Liver (tissue), 9 donors: ENCODE measurements around the gene PPP1R10. TPM values are rescaled to one million over a fixed set of nuclear protein-coding genes. Genes with fewer than 3 reads are reported as not detected.
"Not testable (repeated sequence)": the region's sequence is repeated elsewhere in the genome, so short reads cannot be mapped to it uniquely, and the experiment has no call there.

Experiments
- DNase-seq: peaks from one replicate; pipeline ENCODE4 v3.0.0-alpha.2; 2017; ENCODE audit warnings: low spot score
- H3K27ac ChIP-seq, 2 donors: one replicate each; pipeline ENCODE4 v1.7.0; 2013; ENCODE audit warnings: inconsistent platforms in 2 of 2, low read length in 2 of 2, control low read depth in 1 of 2, low read depth in 1 of 2, mild to moderate bottlenecking in 1 of 2
- H3K27me3 ChIP-seq, 4 donors: one replicate each; pipeline versions ENCODE4 v1.6.1 to v1.7.0; 2013; ENCODE audit warnings: low read length in 3 of 4, inconsistent platforms in 1 of 4, mild to moderate bottlenecking in 1 of 4, moderate library complexity in 1 of 4; ENCODE audit not compliant: control insufficient read depth in 4 of 4, insufficient read depth in 4 of 4
- H3K36me3 ChIP-seq, 4 donors: one replicate each; pipeline versions ENCODE4 v1.6.1 to v1.7.0; 2013; ENCODE audit warnings: low read length in 3 of 4, mild to moderate bottlenecking in 3 of 4, low read depth in 1 of 4, moderate library complexity in 1 of 4; ENCODE audit not compliant: control insufficient read depth in 4 of 4, insufficient read depth in 3 of 4
- H3K4me1 ChIP-seq, 4 donors: one replicate each; pipeline versions ENCODE4 v1.6.1 to v1.7.0; 2013; ENCODE audit warnings: low read length in 3 of 4, mild to moderate bottlenecking in 3 of 4, moderate library complexity in 1 of 4; ENCODE audit not compliant: control insufficient read depth in 4 of 4, insufficient read depth in 4 of 4
- H3K4me3 ChIP-seq, 3 donors: one replicate each; pipeline versions ENCODE4 v1.6.1 to v1.7.0; 2013; ENCODE audit warnings: low read length in 3 of 3, control low read depth in 1 of 3, low read depth in 1 of 3, mild to moderate bottlenecking in 1 of 3
- H3K9ac ChIP-seq, 2 donors: one replicate each; pipeline ENCODE4 v1.7.0; 2013; ENCODE audit warnings: low read length in 2 of 2, mild to moderate bottlenecking in 2 of 2, moderate library complexity in 2 of 2, control low read depth in 1 of 2, low read depth in 1 of 2
- H3K9me3 ChIP-seq, 4 donors: one replicate each; pipeline versions ENCODE4 v1.6.1 to v1.7.0; 2013; ENCODE audit warnings: low read length in 3 of 4; ENCODE audit not compliant: control insufficient read depth in 4 of 4
- EGR1 ChIP-seq, 2 donors: IDR thresholded peaks; 2 replicates each; pipeline ENCODE4 v1.6.1; 2016 to 2018; ENCODE audit warnings: antibody characterized with exemption in 2 of 2, low read depth in 2 of 2
- FOXA1 ChIP-seq: IDR thresholded peaks from 2 replicates; pipeline ENCODE4 v1.6.1; 2016; ENCODE audit warnings: antibody characterized with exemption
- FOXA2 ChIP-seq: IDR thresholded peaks from 2 replicates; pipeline ENCODE4 v1.6.1; 2016; ENCODE audit warnings: antibody characterized with exemption
- GABPA ChIP-seq, 2 donors: IDR thresholded peaks in 1 of 2; conservative IDR thresholded peaks in 1 of 2; 2 replicates each; pipeline ENCODE4 v1.6.1; 2016; ENCODE audit warnings: antibody characterized with exemption in 2 of 2, mild to moderate bottlenecking in 1 of 2, moderate library complexity in 1 of 2
- HNF4A ChIP-seq, 2 donors: conservative IDR thresholded peaks; 2 replicates each; pipeline ENCODE4 v1.6.1; 2016; ENCODE audit warnings: antibody characterized with exemption in 2 of 2, mild to moderate bottlenecking in 2 of 2
- HNF4G ChIP-seq: IDR thresholded peaks from 2 replicates; pipeline ENCODE4 v1.6.1; 2016; ENCODE audit warnings: antibody characterized with exemption
- JUND ChIP-seq, 2 donors: IDR thresholded peaks; 2 replicates each; pipeline ENCODE4 v1.6.1; 2016; ENCODE audit warnings: antibody characterized with exemption in 2 of 2
- NR2F2 ChIP-seq: IDR thresholded peaks from 2 replicates; pipeline ENCODE4 v1.6.1; 2016; ENCODE audit warnings: antibody characterized with exemption
- RAD21 ChIP-seq, 2 donors: IDR thresholded peaks; 2 replicates each; pipeline ENCODE4 v1.6.1; 2016; ENCODE audit warnings: antibody characterized with exemption in 2 of 2, mild to moderate bottlenecking in 2 of 2
- REST ChIP-seq: IDR thresholded peaks from 2 replicates; pipeline ENCODE4 v1.6.1; 2016; ENCODE audit warnings: antibody characterized with exemption, mild to moderate bottlenecking
- RXRA ChIP-seq, 2 donors: IDR thresholded peaks; 2 replicates each; pipeline ENCODE4 v1.6.1; 2017 to 2018; ENCODE audit warnings: antibody characterized with exemption in 2 of 2, mild to moderate bottlenecking in 1 of 2
- SP1 ChIP-seq: IDR thresholded peaks from 2 replicates; pipeline ENCODE4 v1.6.1; 2018; ENCODE audit warnings: antibody characterized with exemption, mild to moderate bottlenecking
- TAF1 ChIP-seq: conservative IDR thresholded peaks from 2 replicates; pipeline ENCODE4 v1.6.1; 2016; ENCODE audit warnings: antibody characterized with exemption, mild to moderate bottlenecking
- YY1 ChIP-seq: IDR thresholded peaks from 2 replicates; pipeline ENCODE4 v1.6.1; 2016; ENCODE audit warnings: antibody characterized with exemption, mild to moderate bottlenecking
- ZBTB33 ChIP-seq: IDR thresholded peaks from 2 replicates; pipeline ENCODE4 v1.6.1; 2016; ENCODE audit warnings: antibody characterized with exemption
- WGBS: extraction: QIAGEN DNeasy Blood & Tissue Kit; methylation state at CpG from one replicate; pipeline ENCODE4 v1.1.7; 2013; 5-methylcytosine and 5-hydroxymethylcytosine counted together
- polyA plus RNA-seq, 2 donors: library from polyadenylated mRNA; stranded (reverse) in 1 of 2; unstranded in 1 of 2; fragments of 200-250 nt in 1 of 2; fragments of >200 nt in 1 of 2; fragmentation: Nextera tagmentation in 1 of 2; extraction: Ambion mirVana in 1 of 2; gene quantifications; one replicate each; pipeline versions ENCODE4 v1.2.1 to v1.2.3, GENCODE V29; 2013 to 2015
- total RNA-seq, 2 donors: library from RNA; depleted of rRNA; stranded (reverse); fragments of >200 nt; gene quantifications; one replicate each; pipeline ENCODE4 v1.2.3, GENCODE V29; 2014
- TF ChIP-seq, protein P1 (sequence below): fragments of 150-350 bp; IDR thresholded peaks from 2 replicates; pipeline ENCODE4 v1.5.1; 2017; ENCODE audit warnings: improper control_type of control experiment, low read depth, low read length; ENCODE audit not compliant: missing input control
- TF ChIP-seq, protein P2 (sequence below): IDR thresholded peaks from 2 replicates; pipeline ENCODE4 v1.6.1; 2016; ENCODE audit warnings: antibody characterized with exemption
- TF ChIP-seq, protein P3 (sequence below): IDR thresholded peaks from 2 replicates; pipeline ENCODE4 v1.6.1; 2016; ENCODE audit warnings: antibody characterized with exemption
- donor health status: healthy.
- donor health status: healthy.
- donor health status: healthy.
- donor health status: healthy.
- donor health status: healthy.

The PPP1R10 gene
- total RNA-seq (10 to 100 TPM; 11.1 to 21.1 TPM), polyA plus RNA-seq (10 to 100 TPM; 14.1 to 14.2 TPM)

- Histone ChIP-seq H3K36me3 (peaks cover 4 to 19% (median 15%) of the 10 kb centered on the region in 4 donors), H3K4me1 (peaks cover 2 to 23% (median 14%) of the 10 kb centered on the region in 4 donors), H3K9me3 (no peaks in the 10 kb centered on the region), H3K4me3 (peak within 1 kb of the TSS; percentile 90 to 97 (median 96)), H3K27ac (peak within 1 kb of the TSS; percentile 87 to 95), H3K9ac (peak within 1 kb of the TSS; percentile 99 to 100), H3K27me3 (no peaks in the 10 kb centered on the region)
- peak; percentile 100 for TF ChIP-seq TAF1
- TF ChIP-seq FOXA1, result no peak
- peak; percentile 97 for TF ChIP-seq REST
- TF ChIP-seq RXRA (IDR thresholded peaks at IDR 0.05), result no peak
- TF ChIP-seq, protein P1, sequence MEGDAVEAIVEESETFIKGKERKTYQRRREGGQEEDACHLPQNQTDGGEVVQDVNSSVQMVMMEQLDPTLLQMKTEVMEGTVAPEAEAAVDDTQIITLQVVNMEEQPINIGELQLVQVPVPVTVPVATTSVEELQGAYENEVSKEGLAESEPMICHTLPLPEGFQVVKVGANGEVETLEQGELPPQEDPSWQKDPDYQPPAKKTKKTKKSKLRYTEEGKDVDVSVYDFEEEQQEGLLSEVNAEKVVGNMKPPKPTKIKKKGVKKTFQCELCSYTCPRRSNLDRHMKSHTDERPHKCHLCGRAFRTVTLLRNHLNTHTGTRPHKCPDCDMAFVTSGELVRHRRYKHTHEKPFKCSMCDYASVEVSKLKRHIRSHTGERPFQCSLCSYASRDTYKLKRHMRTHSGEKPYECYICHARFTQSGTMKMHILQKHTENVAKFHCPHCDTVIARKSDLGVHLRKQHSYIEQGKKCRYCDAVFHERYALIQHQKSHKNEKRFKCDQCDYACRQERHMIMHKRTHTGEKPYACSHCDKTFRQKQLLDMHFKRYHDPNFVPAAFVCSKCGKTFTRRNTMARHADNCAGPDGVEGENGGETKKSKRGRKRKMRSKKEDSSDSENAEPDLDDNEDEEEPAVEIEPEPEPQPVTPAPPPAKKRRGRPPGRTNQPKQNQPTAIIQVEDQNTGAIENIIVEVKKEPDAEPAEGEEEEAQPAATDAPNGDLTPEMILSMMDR, result no peak
- TF ChIP-seq GABPA (IDR thresholded peaks at IDR 0.05 in 1 of 2, conservative IDR thresholded peaks at IDR 0.05 in 1 of 2), result peak; percentile 88 to 97
- TF ChIP-seq, protein P2, sequence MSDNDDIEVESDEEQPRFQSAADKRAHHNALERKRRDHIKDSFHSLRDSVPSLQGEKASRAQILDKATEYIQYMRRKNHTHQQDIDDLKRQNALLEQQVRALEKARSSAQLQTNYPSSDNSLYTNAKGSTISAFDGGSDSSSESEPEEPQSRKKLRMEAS, result no peak
- TF ChIP-seq HNF4A (conservative IDR thresholded peaks at IDR 0.05), result no peak
- peak; percentile 94 for TF ChIP-seq YY1
- TF ChIP-seq EGR1 (IDR thresholded peaks at IDR 0.05; ENCODE audit: low read depth in 2 of 2), result no peak
- TF ChIP-seq ZBTB33, result peak; percentile 99
- TF ChIP-seq NR2F2, result no peak
- no peak for TF ChIP-seq JUND (IDR thresholded peaks at IDR 0.05)
- no peak for TF ChIP-seq HNF4G
- TF ChIP-seq, protein P3, sequence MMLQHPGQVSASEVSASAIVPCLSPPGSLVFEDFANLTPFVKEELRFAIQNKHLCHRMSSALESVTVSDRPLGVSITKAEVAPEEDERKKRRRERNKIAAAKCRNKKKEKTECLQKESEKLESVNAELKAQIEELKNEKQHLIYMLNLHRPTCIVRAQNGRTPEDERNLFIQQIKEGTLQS, result peak; percentile 62
- TF ChIP-seq RAD21 (IDR thresholded peaks at IDR 0.05), result no peak
- TF ChIP-seq FOXA2, result no peak
- TF ChIP-seq SP1, result peak; percentile 92
- DNase-seq, result peak; percentile 97
- WGBS, result under 1% methylated on average over 40 of the region's 40 CpGs
Observed at GRCh38 chr6:30616811-30617564, at the start of gene PPP1R10. TSS of gene PPP1R10 (minus strand) at chr6:30617243. CDS start at chr6:30609944, 7,299 bp downstream.

DNA sequence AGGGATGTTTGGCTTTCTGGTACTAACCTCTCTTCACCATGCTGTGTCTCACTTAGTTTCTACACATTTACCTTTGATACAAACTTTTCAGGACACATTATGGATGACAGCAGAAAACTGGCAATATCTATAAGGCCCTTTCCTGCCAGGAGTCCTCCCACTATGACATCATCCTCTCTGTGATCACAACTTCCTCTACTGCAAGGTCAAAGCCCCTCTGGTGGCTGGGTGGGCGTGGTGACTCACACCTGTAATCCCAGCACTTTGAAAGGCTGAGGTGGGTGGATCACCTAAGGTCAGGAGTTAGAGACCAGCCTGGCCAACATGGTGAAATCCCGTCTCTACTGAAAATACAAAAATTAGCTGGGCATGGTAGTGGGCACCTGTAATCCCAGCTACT, 49.3 kb upstream of the PPP1R10 start:
- not testable (repeated sequence) for H3K9me3 ChIP-seq, H3K4me3 ChIP-seq, H3K9ac ChIP-seq, H3K4me1 ChIP-seq, H3K27ac ChIP-seq, H3K27me3 ChIP-seq, DNase-seq
- H3K36me3 ChIP-seq, result peaks cover 18 to 72% (median 45%) of the 10 kb centered on the region in 4 donors
- 81% methylated on average over 2 of the region's 2 CpGs for WGBS
